Fibroblast of lung (primary cell): ENCODE results near the gene RIC8B. TPM values are rescaled to one million over a fixed set of nuclear protein-coding genes. Genes with fewer than 3 reads are reported as not detected.

Experiments used
- DNase-seq, 2 donors: peaks; one replicate each; pipeline versions ENCODE4 v3.0.0 to v3.0.0-alpha.2; 2010; ENCODE audit warnings: low read depth in 2 of 2
- H2AFZ ChIP-seq: 2 replicates; pipeline ENCODE4 v1.5.1; 2012; ENCODE audit warnings: low read length, control low read depth, inconsistent platforms
- H3K27ac ChIP-seq: 2 replicates; pipeline ENCODE4 v1.5.1; 2011; ENCODE audit warnings: low read length, control low read depth; ENCODE audit not compliant: insufficient read depth
- H3K27me3 ChIP-seq: 2 replicates; pipeline ENCODE4 v1.5.1; 2011; ENCODE audit warnings: mild to moderate bottlenecking, low read length; ENCODE audit not compliant: control insufficient read depth, insufficient read depth
- H3K36me3 ChIP-seq: 2 replicates; pipeline ENCODE4 v1.5.1; 2011; ENCODE audit warnings: low read length; ENCODE audit not compliant: control insufficient read depth, insufficient read depth
- H3K4me1 ChIP-seq: 2 replicates; pipeline ENCODE4 v1.5.1; 2011; ENCODE audit warnings: low read length; ENCODE audit not compliant: control insufficient read depth, insufficient read depth; ENCODE audit errors: extremely low read depth
- H3K4me2 ChIP-seq: 2 replicates; pipeline ENCODE4 v1.5.1; 2011; ENCODE audit warnings: low read length, control low read depth; ENCODE audit not compliant: insufficient read depth; ENCODE audit errors: extremely low read depth
- H3K4me3 ChIP-seq, 4 experiments: fragments of 200-600 bp in 1 of 4; sonication (generic) in 1 of 4; replicated peaks in 1 of 4; 2 replicates each; pipeline ENCODE4 v1.5.1; 2011 to 2016; ENCODE audit warnings: low read length in 4 of 4, low read depth in 3 of 4, mild to moderate bottlenecking in 3 of 4, control low read depth in 2 of 4, inconsistent platforms in 1 of 4, mixed read lengths in 1 of 4; ENCODE audit not compliant: insufficient read depth in 1 of 4; ENCODE audit errors: control extremely low read depth in 1 of 4
- H3K79me2 ChIP-seq: 2 replicates; pipeline ENCODE4 v1.5.1; 2012; ENCODE audit warnings: mild to moderate bottlenecking, low read length, inconsistent platforms; ENCODE audit not compliant: control insufficient read depth, insufficient read depth
- H3K9ac ChIP-seq: 2 replicates; pipeline ENCODE4 v1.5.1; 2011; ENCODE audit warnings: mild to moderate bottlenecking, low read length, control low read depth; ENCODE audit not compliant: insufficient read depth
- H3K9me3 ChIP-seq: 2 replicates; pipeline ENCODE4 v1.5.1; 2012; ENCODE audit warnings: low read depth, low read length; ENCODE audit not compliant: control insufficient read depth, insufficient read depth
- H4K20me1 ChIP-seq: 2 replicates; pipeline ENCODE4 v1.5.1; 2011; ENCODE audit warnings: low read length; ENCODE audit not compliant: control insufficient read depth, insufficient read depth; ENCODE audit errors: extremely low read depth
- CTCF ChIP-seq, 2 donors: IDR thresholded peaks in 1 of 2; conservative IDR thresholded peaks in 1 of 2; 1 replicate in 1 of 2; 2 replicates in 1 of 2; pipeline ENCODE4 v1.5.1; 2011 to 2012; ENCODE audit warnings: low read length in 2 of 2, control low read depth in 1 of 2, inconsistent platforms in 1 of 2, low read depth in 1 of 2, mild to moderate bottlenecking in 1 of 2
- EZH2 ChIP-seq: IDR thresholded peaks from 2 replicates; pipeline ENCODE4 v1.5.1; 2012; ENCODE audit warnings: low read length, control low read depth, mild to moderate bottlenecking; ENCODE audit errors: missing control alignments
- polyA plus RNA-seq, 2 donors: library from polyadenylated mRNA; depleted of rRNA in 1 of 2; stranded (reverse) in 1 of 2; unstranded in 1 of 2; fragments of >200 nt; gene quantifications; 2 replicates each; pipeline ENCODE4 v1.2.1, GENCODE V29; 2011 to 2012; ENCODE audit warnings: missing spikeins in 1 of 2
- total RNA-seq: library from RNA; depleted of rRNA; stranded (reverse); fragments of >200 nt; gene quantifications from 2 replicates; pipeline ENCODE4 v1.2.1, GENCODE V29; 2014

Gene RIC8B
- total and polyA plus RNA-seq, 2 donors (not counting 1 experiment from before 2014, with no cell fraction given): 9.2 to 11.6 TPM

GRCh38 chr12:106866426-106867080, 92.1 kb downstream of the RIC8B start:
- H3K9me3 ChIP-seq: no peaks in the 10 kb centered on the region
- H2AFZ ChIP-seq: no peak overlapping the region
- H3K36me3 ChIP-seq: no peaks in the 10 kb centered on the region
- H3K4me1 ChIP-seq: peaks cover 10% of the 10 kb centered on the region
- H3K4me3 ChIP-seq: no peak overlapping the region
- H3K79me2 ChIP-seq: no peaks in the 10 kb centered on the region
- no peak overlapping the region for H3K27ac ChIP-seq
- TF ChIP-seq CTCF (conservative IDR thresholded peaks at IDR 0.05 in 1 of 2, IDR thresholded peaks at IDR 0.05 in 1 of 2; ENCODE audit: low read depth in 1 of 2, low read length in 2 of 2) (no peak), EZH2 (no peak)
- H3K27me3 ChIP-seq: no peaks in the 10 kb centered on the region
- no peak overlapping the region for H3K9ac ChIP-seq
- no peak overlapping the region for H3K4me2 ChIP-seq
- DNase-seq: peak; percentile 50 to 53
- no peaks in the 10 kb centered on the region for H4K20me1 ChIP-seq

GRCh38 chr12:106867651-106868050, 93.2 kb downstream of the RIC8B start:
- Histone ChIP-seq H3K27ac (no peak overlapping the region), H3K4me2 (peak overlapping the region; percentile 32), H3K36me3 (no peaks in the 10 kb centered on the region), H3K4me3 (no peak overlapping the region), H3K9me3 (no peaks in the 10 kb centered on the region), H3K27me3 (no peaks in the 10 kb centered on the region), H3K4me1 (peaks cover 6% of the 10 kb centered on the region), H2AFZ (no peak overlapping the region), H3K9ac (no peak overlapping the region), H4K20me1 (no peaks in the 10 kb centered on the region), H3K79me2 (no peaks in the 10 kb centered on the region)
- DNase-seq: no peak
- TF ChIP-seq CTCF (conservative IDR thresholded peaks at IDR 0.05 in 1 of 2, IDR thresholded peaks at IDR 0.05 in 1 of 2; ENCODE audit: low read depth in 1 of 2, low read length in 2 of 2) (no peak), EZH2 (no peak)

GRCh38 chr12:106868982-106869700, 94.7 kb downstream of the RIC8B start:
- Histone ChIP-seq H3K9ac (no peak overlapping the region), H3K4me3 (no peak overlapping the region), H3K4me2 (no peak overlapping the region), H4K20me1 (no peaks in the 10 kb centered on the region), H3K27me3 (no peaks in the 10 kb centered on the region), H3K27ac (no peak overlapping the region), H3K4me1 (peaks cover 2% of the 10 kb centered on the region), H3K36me3 (no peaks in the 10 kb centered on the region), H3K9me3 (no peaks in the 10 kb centered on the region), H3K79me2 (no peaks in the 10 kb centered on the region), H2AFZ (no peak overlapping the region)
- no peak for TF ChIP-seq EZH2
- no peak for TF ChIP-seq CTCF (conservative IDR thresholded peaks at IDR 0.05 in 1 of 2, IDR thresholded peaks at IDR 0.05 in 1 of 2; ENCODE audit: low read depth in 1 of 2, low read length in 2 of 2)
- peak in 1 of 2 donors; percentile 66 for DNase-seq
